ENCODE results near the gene BCL2L15.

- TF ChIP-seq, protein P1, sequence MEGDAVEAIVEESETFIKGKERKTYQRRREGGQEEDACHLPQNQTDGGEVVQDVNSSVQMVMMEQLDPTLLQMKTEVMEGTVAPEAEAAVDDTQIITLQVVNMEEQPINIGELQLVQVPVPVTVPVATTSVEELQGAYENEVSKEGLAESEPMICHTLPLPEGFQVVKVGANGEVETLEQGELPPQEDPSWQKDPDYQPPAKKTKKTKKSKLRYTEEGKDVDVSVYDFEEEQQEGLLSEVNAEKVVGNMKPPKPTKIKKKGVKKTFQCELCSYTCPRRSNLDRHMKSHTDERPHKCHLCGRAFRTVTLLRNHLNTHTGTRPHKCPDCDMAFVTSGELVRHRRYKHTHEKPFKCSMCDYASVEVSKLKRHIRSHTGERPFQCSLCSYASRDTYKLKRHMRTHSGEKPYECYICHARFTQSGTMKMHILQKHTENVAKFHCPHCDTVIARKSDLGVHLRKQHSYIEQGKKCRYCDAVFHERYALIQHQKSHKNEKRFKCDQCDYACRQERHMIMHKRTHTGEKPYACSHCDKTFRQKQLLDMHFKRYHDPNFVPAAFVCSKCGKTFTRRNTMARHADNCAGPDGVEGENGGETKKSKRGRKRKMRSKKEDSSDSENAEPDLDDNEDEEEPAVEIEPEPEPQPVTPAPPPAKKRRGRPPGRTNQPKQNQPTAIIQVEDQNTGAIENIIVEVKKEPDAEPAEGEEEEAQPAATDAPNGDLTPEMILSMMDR (IDR thresholded peaks at IDR 0.05; ENCODE audit: low read depth, low read length, poor library complexity, severe bottlenecking): no peak
- no peak for TF ChIP-seq EZH2phosphoT487 (IDR thresholded peaks at IDR 0.05; ENCODE audit: borderline replicate concordance, low read length)
These were observed 37.1 kb upstream of the BCL2L15 start for GRCh38 chr1:113924473-113924872.
